GM19463 (cell line): ENCODE measurements around the gene USP2.

ENCODE experiments used
- ATAC-seq: cut with Tn5 transposase; IDR thresholded peaks from one replicate; pipeline ENCODE4 v1.9.1; 2021; ENCODE audit warnings: mild to moderate bottlenecking, moderate library complexity; ENCODE audit not compliant: unreplicated experiment

USP2 gene

DNA sequence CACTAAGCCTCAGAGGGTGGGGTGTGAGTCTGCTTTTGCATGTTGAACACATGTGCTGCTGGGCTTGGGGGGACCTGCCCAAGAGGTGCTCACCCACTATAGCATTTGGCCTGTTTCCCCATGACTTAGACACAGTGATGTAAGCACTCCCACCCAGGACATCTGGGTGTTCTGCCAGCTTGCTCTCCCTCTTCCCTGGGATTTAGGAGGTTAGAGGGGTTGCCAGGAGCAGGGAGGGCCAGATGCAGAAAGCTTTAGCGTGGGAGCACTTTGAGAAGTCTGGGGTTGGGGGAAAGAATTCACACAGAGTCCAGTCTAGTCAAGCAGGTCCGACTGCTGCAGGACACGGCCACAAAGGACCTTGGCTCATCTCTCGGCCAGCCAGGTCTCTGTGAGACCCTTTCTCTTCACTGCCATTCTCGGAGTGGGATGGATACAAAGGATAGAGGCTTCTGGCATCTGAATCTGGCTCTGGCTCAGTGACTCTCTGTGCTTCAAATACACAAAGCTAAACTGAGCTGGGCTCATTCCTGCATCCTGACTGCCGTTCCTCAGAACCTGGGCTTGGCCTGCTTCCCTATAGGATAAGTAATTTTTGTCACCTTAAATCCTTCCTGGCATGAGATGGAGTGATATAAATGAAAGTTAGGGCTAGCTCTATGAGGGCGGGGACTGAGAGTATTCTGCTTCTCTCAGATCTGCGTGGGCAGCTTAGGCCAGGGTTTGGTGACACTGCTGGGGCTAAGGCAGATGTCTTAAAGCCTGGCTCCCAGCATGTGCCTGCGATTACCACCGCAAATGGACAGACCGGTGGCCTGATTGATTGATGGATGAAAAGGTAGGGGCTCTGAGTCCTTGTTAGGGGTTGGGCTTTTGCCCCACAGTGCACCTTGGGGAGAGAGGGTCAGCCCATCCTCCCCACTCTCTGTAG lies 14.5 kb downstream of the USP2 start:
- no peak for ATAC-seq

GRCh38 chr11:119365071-119365591 lies 16.4 kb downstream of the USP2 start:
- no peak for ATAC-seq

- ATAC-seq: no peak
Measured at GRCh38 chr11:119363851-119364590, 17.5 kb downstream of the USP2 start.

- no peak for ATAC-seq
Measured at GRCh38 chr11:119363081-119363850, 18.2 kb downstream of the USP2 start.

DNA sequence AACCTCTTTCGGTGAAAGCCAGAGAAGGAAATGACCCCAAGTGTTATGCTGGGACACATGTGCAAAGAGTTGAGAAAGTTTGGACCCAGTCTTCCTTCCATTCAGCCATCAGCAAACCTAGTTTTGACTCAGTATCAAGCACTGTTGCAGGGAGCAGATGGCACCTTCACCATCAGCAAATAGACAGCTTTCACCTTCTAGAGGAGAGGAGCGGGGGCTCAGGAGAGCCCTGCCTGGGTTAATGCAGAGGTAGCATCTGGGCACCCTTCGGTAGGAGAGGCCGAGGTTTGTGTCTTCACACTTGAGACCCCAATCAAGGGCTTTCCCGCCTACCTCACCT lies 18.8 kb downstream of the USP2 start:
- ATAC-seq: no peak

DNA sequence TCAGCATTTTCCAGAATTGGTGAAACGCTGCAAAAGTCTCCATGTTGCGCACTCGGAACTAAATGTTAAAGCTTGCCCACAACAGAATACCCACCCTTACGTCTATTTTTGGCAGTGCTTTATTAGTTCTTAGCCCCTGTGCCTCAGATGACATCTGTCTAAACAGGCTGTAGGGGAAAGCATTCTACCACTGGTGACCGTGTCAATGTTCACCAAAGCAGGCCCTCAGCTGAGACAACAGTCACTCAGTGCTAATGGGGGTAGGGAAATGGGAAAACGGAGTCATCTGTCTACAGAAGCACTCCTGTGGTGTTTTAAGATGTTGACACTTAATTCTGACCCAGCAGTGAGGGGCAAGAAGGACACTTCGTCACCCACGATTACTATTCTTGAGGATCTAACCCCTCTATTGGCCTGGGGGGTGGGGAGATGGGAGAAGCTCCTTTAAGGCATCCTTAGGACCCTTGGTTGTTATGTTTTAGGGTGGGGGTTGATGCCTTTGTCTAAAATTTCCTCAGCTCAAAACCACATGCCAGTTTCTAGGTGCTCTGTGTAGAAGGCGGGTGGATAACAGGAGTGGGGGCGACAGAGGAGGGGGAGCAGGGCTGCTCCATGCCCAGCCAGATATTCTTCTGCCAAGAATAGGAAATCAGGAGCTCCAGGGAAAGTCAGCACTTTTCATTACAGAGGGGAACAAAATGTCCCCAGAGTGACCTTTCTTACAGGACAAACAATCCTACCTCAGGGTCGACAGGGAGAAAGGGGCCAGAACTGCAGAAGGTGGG lies 19.4 kb downstream of the USP2 start:
- no peak for ATAC-seq

- ATAC-seq: no peak
Measured at GRCh38 chr11:119361056-119361787, 20.3 kb downstream of the USP2 start.

DNA sequence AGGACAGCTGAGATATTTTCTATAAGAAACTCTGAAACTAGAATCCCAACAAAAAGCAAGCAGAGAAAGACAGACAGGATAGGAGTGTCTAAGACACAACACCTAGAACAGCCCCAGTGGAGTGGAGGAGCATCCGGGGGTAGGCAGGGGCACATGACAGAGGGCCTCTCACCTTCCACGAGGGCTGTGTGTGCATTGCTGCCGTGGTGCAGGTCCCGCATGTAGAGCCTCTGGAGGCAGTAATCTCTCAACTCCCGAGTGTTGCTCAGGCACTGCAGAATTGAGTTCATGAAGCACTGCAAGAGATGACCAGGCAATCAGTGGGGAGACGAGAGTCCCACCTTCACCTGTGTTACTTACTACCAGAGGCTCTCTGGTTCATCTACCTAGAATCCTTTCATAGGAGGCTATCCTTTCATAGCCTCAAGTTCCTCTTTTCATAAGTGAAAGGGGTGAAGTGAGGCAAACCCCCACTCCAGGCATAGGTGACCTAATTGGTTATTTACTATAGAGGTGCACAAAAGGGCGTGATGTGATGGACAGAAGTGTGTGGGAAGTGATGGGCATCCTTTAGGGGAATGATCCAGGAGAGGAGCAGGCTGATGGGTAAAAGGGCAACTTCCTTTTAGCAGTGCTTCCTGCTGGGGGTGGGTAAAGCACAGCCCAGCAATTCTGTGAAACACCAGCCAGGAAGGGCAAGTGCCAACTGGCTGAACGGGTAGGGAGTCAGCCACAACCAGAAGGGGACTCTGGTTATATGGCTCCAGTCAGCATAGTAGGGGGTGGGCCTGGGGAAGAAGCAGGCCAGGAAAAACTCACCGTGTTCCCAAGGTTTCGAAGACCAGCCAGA lies 21.9 kb downstream of the USP2 start:
- ATAC-seq: no peak

- no peak for ATAC-seq
Measured at GRCh38 chr11:119357074-119357473, 24.4 kb downstream of the USP2 start.

GRCh38 chr11:119356349-119357031 lies 25.0 kb downstream of the USP2 start:
- peak; percentile 57 for ATAC-seq

- no peak for ATAC-seq
Measured at GRCh38 chr11:119355091-119355843, 26.2 kb downstream of the USP2 start.

GRCh38 chr11:119352857-119353260 lies 28.6 kb downstream of the USP2 start:
- no peak for ATAC-seq

- ATAC-seq: no peak
Measured at GRCh38 chr11:119351232-119351631, 30.3 kb downstream of the USP2 start.

DNA sequence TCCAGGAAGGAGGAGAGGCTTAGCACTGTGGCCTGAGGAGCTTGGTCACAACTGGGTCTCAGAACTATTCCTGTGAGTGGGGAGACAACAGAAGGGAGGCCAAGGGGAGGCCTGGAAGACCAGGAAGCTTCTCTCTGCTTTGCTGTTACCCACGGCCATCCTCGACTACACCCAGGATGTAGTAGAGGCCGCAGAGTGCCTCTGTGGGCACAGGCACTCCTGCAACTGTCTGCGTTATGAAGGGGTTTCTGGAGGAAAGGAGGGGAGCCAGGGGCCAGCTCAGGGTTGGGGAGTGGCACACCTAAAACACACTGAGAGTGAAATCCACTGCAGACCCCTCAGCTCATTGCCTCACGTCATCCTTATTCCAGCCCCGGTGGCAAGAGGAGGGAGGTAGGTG lies 31.2 kb downstream of the USP2 start:
- no peak for ATAC-seq

DNA sequence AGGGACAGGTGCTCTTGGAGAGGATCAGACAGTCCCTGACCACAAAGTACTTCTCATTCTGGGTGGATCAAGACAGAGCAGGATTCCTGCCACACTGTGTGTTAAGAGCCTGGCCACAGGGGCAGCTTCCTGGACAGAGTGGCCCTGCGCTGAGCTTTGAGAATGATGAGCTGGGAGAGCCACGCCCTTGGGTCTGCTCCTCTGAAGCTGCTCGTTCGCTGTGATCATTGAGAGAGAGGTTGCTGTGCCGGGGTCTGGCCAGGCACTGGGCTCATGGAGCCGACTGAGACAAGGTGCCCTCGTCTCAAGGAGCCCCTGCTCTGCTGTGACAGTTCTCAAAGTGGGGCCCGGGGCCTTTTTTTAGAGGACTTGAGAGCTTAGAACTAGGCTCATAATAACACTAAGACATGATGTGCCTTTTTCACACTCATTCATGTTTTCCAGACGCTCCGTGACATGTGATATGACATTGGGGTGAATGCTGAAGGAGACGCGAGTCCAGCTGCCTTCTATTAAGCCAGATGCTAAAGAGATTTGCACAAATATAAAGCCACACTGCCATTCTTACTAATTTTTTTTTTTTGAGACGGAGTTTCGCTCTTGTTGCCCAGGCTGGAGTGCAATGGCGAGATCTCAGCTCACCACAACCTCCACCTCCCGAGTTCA lies 33.4 kb downstream of the USP2 start:
- ATAC-seq: no peak

- no peak for ATAC-seq
Measured at GRCh38 chr11:119347242-119347641, 34.2 kb downstream of the USP2 start.

DNA sequence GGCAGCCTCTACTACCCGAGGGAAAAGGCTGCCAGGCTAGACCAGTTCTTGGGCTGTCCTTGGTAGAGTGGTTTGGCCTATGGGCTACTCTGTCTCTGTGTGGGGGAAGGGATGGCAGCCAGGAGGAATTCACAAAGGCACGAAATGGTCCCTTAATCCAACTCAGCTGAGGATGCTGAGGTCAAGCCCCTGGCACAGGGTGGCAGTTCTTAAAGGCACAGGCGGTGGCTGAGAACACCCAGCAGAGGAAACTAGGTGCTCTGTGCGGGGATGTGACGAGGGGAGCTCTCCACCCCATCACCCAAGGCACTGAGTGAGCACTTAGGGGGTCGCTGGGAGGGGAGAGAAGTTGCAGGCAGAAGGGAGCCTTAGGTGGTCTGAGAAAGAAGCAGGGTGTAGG lies 34.9 kb downstream of the USP2 start, which contains the start of gene MFRP:
Gene MFRP, minus strand, starts transcription at position 101 of the 400 bp plus-strand sequence. CDS start 192 bp downstream, outside the sequence.
- no peak for ATAC-seq
